ENCODE measurements around the gene TAF4. TPM values are rescaled to one million over a fixed set of nuclear protein-coding genes. Genes with fewer than 3 reads are reported as not detected.
"Not testable (repeated sequence)": the region's sequence is repeated elsewhere in the genome, so short reads cannot be mapped to it uniquely, and the experiment has no call there.

Gene TAF4
- total RNA-seq, 1 donor from 2014 or later = 20.0 TPM

DNA sequence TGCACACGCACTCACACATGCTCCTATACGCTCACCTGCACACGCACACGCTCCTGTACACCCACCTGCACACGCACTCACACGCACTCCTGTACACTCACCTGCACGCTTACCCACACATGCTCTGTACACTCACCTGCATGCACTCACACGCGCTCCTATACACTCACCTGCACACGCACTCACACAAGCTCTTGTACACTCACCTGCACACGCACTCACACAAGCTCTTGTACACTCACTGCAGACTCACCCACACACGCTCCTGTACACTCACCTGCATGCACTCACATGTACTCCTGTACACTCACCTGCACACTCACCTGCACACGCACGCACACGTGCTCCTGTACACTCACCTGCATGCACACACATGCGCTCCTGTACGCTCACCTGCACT, 22.0 kb upstream of the TAF4 start:
- H3K4me3 Mint-ChIP-seq (ENCODE audit: unreplicated experiment) = no peak overlapping the region
- H3K4me1 Mint-ChIP-seq (ENCODE audit: low read depth, unreplicated experiment) = no peaks in the 10 kb centered on the region
- H3K27me3 Mint-ChIP-seq (ENCODE audit: unreplicated experiment) = no peaks in the 10 kb centered on the region
- H3K36me3 Mint-ChIP-seq (ENCODE audit: unreplicated experiment) = peaks cover 6% of the 10 kb centered on the region
- DNase-seq = no peak
- TF ChIP-seq, protein P1, sequence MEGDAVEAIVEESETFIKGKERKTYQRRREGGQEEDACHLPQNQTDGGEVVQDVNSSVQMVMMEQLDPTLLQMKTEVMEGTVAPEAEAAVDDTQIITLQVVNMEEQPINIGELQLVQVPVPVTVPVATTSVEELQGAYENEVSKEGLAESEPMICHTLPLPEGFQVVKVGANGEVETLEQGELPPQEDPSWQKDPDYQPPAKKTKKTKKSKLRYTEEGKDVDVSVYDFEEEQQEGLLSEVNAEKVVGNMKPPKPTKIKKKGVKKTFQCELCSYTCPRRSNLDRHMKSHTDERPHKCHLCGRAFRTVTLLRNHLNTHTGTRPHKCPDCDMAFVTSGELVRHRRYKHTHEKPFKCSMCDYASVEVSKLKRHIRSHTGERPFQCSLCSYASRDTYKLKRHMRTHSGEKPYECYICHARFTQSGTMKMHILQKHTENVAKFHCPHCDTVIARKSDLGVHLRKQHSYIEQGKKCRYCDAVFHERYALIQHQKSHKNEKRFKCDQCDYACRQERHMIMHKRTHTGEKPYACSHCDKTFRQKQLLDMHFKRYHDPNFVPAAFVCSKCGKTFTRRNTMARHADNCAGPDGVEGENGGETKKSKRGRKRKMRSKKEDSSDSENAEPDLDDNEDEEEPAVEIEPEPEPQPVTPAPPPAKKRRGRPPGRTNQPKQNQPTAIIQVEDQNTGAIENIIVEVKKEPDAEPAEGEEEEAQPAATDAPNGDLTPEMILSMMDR (IDR thresholded peaks at IDR 0.05; ENCODE audit: partially characterized antibody, unreplicated experiment) = no peak
- H3K9me3 Mint-ChIP-seq (ENCODE audit: unreplicated experiment) = peaks cover 3% of the 10 kb centered on the region
- H3K27ac Mint-ChIP-seq (ENCODE audit: unreplicated experiment) = no peak overlapping the region

DNA sequence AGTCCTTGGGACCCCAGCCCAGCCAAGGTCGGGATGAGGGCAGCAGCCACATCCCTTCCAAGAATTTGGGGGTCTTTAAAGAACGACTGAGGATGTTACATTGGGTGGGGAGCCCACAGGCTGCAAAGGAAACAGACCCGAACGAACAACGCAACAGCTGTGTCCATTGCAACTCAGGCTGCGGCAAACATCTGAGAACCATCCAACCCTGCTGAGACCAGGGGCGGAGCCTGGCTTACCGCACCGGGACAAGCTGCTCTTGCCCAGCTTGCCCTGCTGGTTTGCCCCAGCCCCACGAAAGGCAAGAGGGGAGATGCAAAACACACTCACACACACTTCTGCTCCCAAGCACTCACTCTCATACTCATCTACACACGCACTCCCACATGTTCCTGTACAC, 21.5 kb upstream of the TAF4 start:
- Mint-ChIP-seq H3K27me3 (ENCODE audit: unreplicated experiment) (no peaks in the 10 kb centered on the region), H3K9me3 (ENCODE audit: unreplicated experiment) (peaks cover 3% of the 10 kb centered on the region), H3K27ac (ENCODE audit: unreplicated experiment) (no peak overlapping the region), H3K36me3 (ENCODE audit: unreplicated experiment) (peaks cover 6% of the 10 kb centered on the region), H3K4me3 (ENCODE audit: unreplicated experiment) (no peak overlapping the region), H3K4me1 (ENCODE audit: low read depth, unreplicated experiment) (no peaks in the 10 kb centered on the region)
- TF ChIP-seq, protein P1 (IDR thresholded peaks at IDR 0.05; ENCODE audit: partially characterized antibody, unreplicated experiment) = no peak
- no peak for DNase-seq

DNA sequence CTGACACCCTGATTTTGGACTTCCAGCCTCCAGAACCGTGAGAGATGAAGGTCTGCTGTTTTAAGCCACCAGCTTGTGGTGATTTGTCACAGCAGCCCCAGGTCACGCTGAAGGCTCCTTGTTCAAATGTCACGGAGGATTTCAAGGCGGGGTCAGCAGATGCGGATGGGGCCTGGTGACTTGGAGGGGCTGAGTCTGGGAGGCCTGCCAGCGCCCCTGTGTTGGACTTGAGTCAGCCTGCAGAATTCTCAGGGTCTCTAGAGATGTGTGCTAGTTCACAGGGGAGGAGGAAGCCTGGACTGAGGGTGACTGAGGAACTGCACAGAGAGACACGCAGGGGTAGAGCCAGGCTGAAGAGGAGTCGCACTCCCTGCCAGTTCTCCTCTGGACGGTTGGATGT, 19.5 kb upstream of the TAF4 start:
- Mint-ChIP-seq H3K27ac (ENCODE audit: unreplicated experiment) (no peak overlapping the region), H3K4me3 (ENCODE audit: unreplicated experiment) (no peak overlapping the region), H3K36me3 (ENCODE audit: unreplicated experiment) (peaks cover 5% of the 10 kb centered on the region), H3K9me3 (ENCODE audit: unreplicated experiment) (peaks cover 9% of the 10 kb centered on the region), H3K4me1 (ENCODE audit: low read depth, unreplicated experiment) (no peaks in the 10 kb centered on the region), H3K27me3 (ENCODE audit: unreplicated experiment) (peaks cover 3% of the 10 kb centered on the region)
- TF ChIP-seq, protein P1 (IDR thresholded peaks at IDR 0.05; ENCODE audit: partially characterized antibody, unreplicated experiment) = no peak
- DNase-seq = no peak

DNA sequence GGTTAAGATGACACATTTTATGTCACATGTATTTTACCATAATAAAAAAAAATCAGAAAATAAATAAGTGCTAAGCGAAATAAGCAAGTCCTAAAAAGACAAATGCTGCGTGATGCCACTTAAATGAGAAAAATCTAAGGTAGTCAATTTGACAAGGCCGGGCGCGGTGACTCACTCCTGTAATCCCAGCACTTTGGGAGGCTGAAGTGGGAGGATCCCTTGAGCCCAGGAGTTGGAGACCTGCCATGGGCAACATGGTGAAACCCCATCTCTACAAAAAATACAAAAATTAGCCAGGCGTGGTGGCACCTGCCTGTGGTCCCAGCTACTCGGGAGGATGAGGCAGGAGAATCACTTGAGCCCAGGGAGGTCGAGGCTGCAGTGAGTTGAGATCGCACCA, 18.5 kb upstream of the TAF4 start:
- H3K4me3 Mint-ChIP-seq (ENCODE audit: unreplicated experiment); H3K36me3 Mint-ChIP-seq (ENCODE audit: unreplicated experiment); H3K4me1 Mint-ChIP-seq (ENCODE audit: low read depth, unreplicated experiment); H3K27me3 Mint-ChIP-seq (ENCODE audit: unreplicated experiment); H3K9me3 Mint-ChIP-seq (ENCODE audit: unreplicated experiment); H3K27ac Mint-ChIP-seq (ENCODE audit: unreplicated experiment); DNase-seq: not testable (repeated sequence)

- DNase-seq = no peak
- Mint-ChIP-seq H3K27ac (ENCODE audit: unreplicated experiment) (no peak overlapping the region), H3K27me3 (ENCODE audit: unreplicated experiment) (peaks cover 6% of the 10 kb centered on the region), H3K36me3 (ENCODE audit: unreplicated experiment) (peaks cover 11% of the 10 kb centered on the region), H3K4me1 (ENCODE audit: low read depth, unreplicated experiment) (no peaks in the 10 kb centered on the region), H3K4me3 (ENCODE audit: unreplicated experiment) (no peak overlapping the region), H3K9me3 (ENCODE audit: unreplicated experiment) (peaks cover 9% of the 10 kb centered on the region)
- TF ChIP-seq, protein P1 (IDR thresholded peaks at IDR 0.05; ENCODE audit: partially characterized antibody, unreplicated experiment) = no peak
These were observed 17.6 kb upstream of the TAF4 start for GRCh38 chr20:62083312-62083711.
